Activated CD4-positive, alpha-beta T cell treated with anti-CD3 and anti-CD28 coated beads, Interleukin-2, Interleukin-6, amounts not matched to agents 100 ng/mL and 50 ng/mL, durations not matched to agents 16 hours and 8 hours (primary cell): ENCODE measurements around the gene MFAP3.
"Not testable (repeated sequence)": the region's sequence is repeated elsewhere in the genome, so short reads cannot be mapped to it uniquely, and the experiment has no call there.

Experiments used
- DNase-seq: peaks from one replicate; pipeline ENCODE4 v3.0.0-alpha.2; 2020

MFAP3 gene

GRCh38 chr5:154038707-154039457, at the start of gene MFAP3, which contains the start of gene FAM114A2:
MFAP3 (plus strand) TSS chr5:154038967; CDS start chr5:154049723, 10,756 bp downstream.
FAM114A2 (minus strand) TSS chr5:154038910; CDS start chr5:154034953, 3,957 bp downstream.
- peak; percentile 95 for DNase-seq

GRCh38 chr5:153991168-153991567, 47.6 kb upstream of the MFAP3 start:
- DNase-seq, result no peak

GRCh38 chr5:153998010-153998409, 40.8 kb upstream of the MFAP3 start:
- no peak for DNase-seq

- DNase-seq, result no peak
Measured at GRCh38 chr5:153998768-153999167, 40.0 kb upstream of the MFAP3 start.

- DNase-seq, result no peak
Measured at GRCh38 chr5:153999995-154000394, 38.8 kb upstream of the MFAP3 start.

- no peak for DNase-seq
Measured at GRCh38 chr5:154000703-154001102, 38.1 kb upstream of the MFAP3 start.

GRCh38 chr5:154002093-154002492, 36.7 kb upstream of the MFAP3 start:
- DNase-seq, result no peak

- DNase-seq, result no peak
Measured at GRCh38 chr5:154002511-154003020, 36.2 kb upstream of the MFAP3 start.

- DNase-seq, result no peak
Measured at GRCh38 chr5:154005648-154006047, 33.1 kb upstream of the MFAP3 start.

GRCh38 chr5:154010660-154011059, 28.1 kb upstream of the MFAP3 start:
- no peak for DNase-seq

GRCh38 chr5:154015071-154015693, 23.6 kb upstream of the MFAP3 start:
- DNase-seq, result no peak

- DNase-seq, result not testable (repeated sequence)
Measured at GRCh38 chr5:154018919-154019318, 19.8 kb upstream of the MFAP3 start.

- no peak for DNase-seq
Measured at GRCh38 chr5:154025951-154026350, 12.8 kb upstream of the MFAP3 start.

- no peak for DNase-seq
Measured at GRCh38 chr5:154031937-154032489, 6.8 kb upstream of the MFAP3 start.

GRCh38 chr5:154034944-154035343, 3.8 kb upstream of the MFAP3 start:
- DNase-seq, result no peak

GRCh38 chr5:154038261-154038706, 483 bp upstream of the MFAP3 start:
- peak; percentile 61 for DNase-seq

GRCh38 chr5:154039458-154039829, 677 bp downstream of the MFAP3 start:
- no peak for DNase-seq

GRCh38 chr5:154042766-154043165, 4.0 kb downstream of the MFAP3 start:
- DNase-seq, result no peak

GRCh38 chr5:154044099-154044498, 5.3 kb downstream of the MFAP3 start:
- no peak for DNase-seq

- no peak for DNase-seq
Measured at GRCh38 chr5:154044581-154044980, 5.8 kb downstream of the MFAP3 start.

GRCh38 chr5:154046486-154046885, 7.7 kb downstream of the MFAP3 start:
- DNase-seq, result no peak

- DNase-seq, result no peak
Measured at GRCh38 chr5:154047324-154047723, 8.6 kb downstream of the MFAP3 start.

GRCh38 chr5:154049636-154050035, 10.9 kb downstream of the MFAP3 start:
- no peak for DNase-seq

- DNase-seq, result peak; percentile 13
Measured at GRCh38 chr5:154053468-154053867, 14.7 kb downstream of the MFAP3 start.
